ENCODE measurements around the gene PPP2R5A.

DNA sequence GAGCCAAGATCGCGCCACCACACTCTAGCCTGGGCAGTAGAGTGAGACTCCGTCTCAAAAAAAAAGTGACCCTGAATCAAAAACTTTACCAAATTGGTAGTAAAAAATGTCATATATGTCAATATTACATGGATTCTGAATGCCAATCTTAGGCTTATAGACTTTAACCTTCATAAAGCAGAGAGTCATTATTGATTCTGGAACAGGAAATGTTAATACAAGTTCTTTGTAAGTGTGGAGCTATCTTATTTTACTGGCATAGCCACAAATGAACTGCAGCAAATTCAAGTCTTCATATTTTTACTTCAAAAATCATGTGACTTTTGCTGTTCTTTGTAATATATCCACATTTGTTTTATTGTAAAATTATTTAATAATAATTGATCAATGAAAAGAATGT is 41.3 kb downstream of the PPP2R5A start:
- TF ChIP-seq, protein P1, sequence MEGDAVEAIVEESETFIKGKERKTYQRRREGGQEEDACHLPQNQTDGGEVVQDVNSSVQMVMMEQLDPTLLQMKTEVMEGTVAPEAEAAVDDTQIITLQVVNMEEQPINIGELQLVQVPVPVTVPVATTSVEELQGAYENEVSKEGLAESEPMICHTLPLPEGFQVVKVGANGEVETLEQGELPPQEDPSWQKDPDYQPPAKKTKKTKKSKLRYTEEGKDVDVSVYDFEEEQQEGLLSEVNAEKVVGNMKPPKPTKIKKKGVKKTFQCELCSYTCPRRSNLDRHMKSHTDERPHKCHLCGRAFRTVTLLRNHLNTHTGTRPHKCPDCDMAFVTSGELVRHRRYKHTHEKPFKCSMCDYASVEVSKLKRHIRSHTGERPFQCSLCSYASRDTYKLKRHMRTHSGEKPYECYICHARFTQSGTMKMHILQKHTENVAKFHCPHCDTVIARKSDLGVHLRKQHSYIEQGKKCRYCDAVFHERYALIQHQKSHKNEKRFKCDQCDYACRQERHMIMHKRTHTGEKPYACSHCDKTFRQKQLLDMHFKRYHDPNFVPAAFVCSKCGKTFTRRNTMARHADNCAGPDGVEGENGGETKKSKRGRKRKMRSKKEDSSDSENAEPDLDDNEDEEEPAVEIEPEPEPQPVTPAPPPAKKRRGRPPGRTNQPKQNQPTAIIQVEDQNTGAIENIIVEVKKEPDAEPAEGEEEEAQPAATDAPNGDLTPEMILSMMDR (IDR thresholded peaks at IDR 0.05), result no peak
- TF ChIP-seq POLR2AphosphoS5 (IDR thresholded peaks at IDR 0.05), result no peak
